Mesenteric fat pad (tissue), 1 donor: Measurements from ENCODE around the gene PBRM1. TPM values are rescaled to one million over a fixed set of nuclear protein-coding genes. Genes with fewer than 3 reads are reported as not detected.
A peak's percentile ranks its signal among the peaks of the same experiment; 100 is the strongest.
"Not testable (repeated sequence)": the region's sequence is repeated elsewhere in the genome, so short reads cannot be mapped to it uniquely, and the experiment has no call there.

Experiments used
- DNase-seq: peaks from one replicate; pipeline ENCODE4 v3.0.0-alpha.2; 2020; ENCODE audit warnings: low spot score
- long read RNA-seq: library from polyadenylated mRNA; unstranded; transcript quantifications from one replicate; pipeline ENCODE4 v2.0.0, GENCODE V29; 2020
- total RNA-seq: library from RNA; stranded (reverse); fragmentation: NEBNext Ultra II Directional; extraction: Animal tissue kit (Norgen Biotek cat#: 25700); gene quantifications from one replicate; pipeline ENCODE4 v1.2.1, GENCODE V29; 2021
- donor health status: DM: yes; HTN: yes; CAD: no.

The PBRM1 gene
- total RNA-seq = 94.0 TPM
- long read RNA-seq, partial matches to known transcripts = 14 of 35 reads
- long read RNA-seq, other reads (novel, unspliced or antisense) = 21 of 35 reads

DNA sequence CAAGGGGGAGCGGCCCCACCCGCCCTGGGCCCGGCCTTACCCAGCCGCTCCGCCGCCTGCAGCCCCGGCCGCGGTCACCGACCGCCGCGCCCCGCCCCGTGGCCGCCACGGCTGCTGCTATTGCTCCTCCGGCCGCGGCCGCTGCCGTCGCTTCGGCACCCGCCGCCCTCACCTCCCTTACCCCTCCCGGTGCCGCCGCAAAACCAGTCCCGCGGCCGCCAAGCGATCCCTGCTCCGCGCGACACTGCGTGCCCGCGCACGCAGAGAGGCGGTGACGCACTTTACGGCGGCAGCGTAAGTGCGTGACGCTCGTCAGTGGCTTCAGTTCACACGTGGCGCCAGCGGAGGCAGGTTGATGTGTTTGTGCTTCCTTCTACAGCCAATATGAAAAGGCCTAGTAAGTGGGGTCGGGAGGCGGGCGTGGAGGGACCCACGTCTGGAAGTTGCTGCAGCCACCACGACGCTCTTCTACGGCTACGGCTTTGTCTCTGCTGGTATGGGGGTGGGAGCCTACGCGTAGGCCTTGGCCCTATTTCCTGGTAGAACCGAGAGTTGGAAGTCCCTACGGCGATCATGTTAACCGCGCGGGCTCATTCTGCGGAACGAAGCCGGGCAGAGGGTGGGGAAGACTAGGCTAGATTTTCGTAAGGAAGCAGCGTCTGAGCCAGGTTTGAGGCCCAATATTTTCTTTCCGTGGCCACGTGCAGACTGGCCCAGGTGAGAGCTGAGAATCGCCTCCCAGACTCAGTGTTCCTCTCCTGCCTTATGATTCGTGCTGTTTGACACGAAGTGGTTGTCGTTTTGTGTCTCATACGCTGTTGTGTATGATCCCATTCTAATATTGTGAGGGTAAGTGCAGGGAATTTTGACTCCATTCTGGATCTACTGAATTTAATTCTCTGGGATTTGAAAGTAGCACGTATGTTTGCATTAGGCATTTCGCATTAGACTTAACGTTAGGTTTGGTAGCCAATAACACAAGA lies at the start of gene PBRM1, which contains the start of gene GNL3:
Gene PBRM1, minus strand, starts transcription at position 205 of the 983 bp plus-strand sequence.
Gene GNL3, plus strand, starts transcription at position 324 of the 983 bp plus-strand sequence. Its CDS starts 61 bp downstream, at position 385.
- DNase-seq = peak; percentile 97

DNA sequence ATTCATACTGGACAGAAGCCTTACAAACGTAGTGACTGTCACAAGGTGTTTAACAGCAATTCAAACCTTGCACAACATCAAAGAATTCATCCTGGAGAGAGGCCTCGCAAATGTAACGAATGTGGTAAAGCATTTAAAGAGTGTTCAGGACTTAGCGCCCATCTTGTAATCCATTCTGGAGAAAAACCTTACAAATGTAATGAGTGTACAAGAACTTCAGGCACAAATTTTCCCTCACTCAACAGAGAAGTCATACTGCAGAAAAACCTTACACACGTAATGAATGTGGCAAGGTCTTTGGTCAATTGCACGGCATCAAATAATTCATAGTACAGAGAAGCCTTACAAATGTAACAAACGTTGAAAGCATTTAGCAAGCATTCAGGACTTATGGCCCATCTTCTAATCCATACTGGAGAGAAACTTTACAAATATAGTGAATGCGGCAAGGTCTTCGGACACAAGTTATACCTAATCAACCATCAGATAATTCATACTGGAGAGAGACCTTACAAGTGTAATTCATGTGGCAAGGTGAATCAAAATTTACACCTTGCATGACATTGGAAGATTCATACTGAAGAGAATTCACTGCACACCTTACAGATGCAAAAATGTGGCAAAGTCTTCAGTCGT lies 47.7 kb upstream of the PBRM1 start:
- DNase-seq = no peak

DNA sequence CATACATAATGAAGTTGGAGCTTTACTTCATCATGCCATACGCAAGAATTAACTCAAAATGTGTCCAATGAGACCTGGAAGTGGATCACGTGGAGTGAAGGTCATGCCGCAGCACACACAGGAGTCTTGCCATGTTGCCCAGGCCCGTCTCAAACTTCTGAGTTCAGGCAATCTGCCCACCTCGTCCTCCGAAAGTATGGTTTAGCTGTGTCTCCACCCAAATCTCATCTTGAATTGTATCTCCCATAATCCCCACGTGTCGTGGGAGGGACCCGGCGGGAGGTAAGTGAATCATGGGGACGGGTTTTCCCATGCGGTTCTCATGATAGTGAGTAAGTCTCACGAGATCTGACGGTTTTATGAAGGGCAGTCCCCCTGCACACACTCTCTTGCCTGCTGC lies 45.9 kb upstream of the PBRM1 start:
- no peak for DNase-seq

DNA sequence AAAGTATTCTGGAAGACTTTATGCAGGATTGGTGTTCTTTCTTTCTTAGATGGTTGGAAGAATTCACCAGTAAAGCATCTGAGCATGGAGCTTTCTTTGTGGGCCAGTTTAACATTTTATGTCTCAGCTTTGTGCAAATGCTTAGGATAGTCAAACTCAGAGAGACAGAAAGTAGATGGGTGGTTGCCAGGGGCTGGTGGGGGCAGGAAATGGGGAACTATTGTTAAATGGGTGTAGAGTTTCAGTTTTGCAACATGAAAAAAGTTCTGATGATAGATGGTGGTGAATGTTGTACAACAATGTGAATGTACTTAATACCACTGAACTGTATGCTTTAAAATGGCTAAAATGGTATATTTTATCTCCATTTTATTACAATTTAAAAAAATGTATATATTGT lies 45.0 kb upstream of the PBRM1 start:
- DNase-seq = no peak

DNA sequence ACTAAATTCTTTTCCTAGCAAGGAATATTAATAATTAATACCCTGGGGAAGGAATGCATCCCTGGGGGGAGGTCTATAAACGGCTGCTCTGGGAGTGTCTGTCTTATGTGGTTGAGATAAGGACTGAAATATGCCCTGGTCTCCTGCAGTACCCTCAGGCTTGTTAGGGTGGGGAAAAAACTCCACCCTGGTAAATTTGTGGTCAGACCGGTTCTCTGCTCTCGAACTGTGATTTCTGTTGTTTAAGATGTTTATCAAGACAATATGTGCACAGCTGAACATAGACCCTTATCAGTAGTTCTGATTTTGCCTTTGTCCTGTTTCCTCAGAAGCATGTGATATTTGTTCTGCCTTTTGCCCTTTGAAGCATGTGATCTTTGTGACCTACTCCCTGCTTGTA lies 43.0 kb upstream of the PBRM1 start:
- not testable (repeated sequence) for DNase-seq

DNA sequence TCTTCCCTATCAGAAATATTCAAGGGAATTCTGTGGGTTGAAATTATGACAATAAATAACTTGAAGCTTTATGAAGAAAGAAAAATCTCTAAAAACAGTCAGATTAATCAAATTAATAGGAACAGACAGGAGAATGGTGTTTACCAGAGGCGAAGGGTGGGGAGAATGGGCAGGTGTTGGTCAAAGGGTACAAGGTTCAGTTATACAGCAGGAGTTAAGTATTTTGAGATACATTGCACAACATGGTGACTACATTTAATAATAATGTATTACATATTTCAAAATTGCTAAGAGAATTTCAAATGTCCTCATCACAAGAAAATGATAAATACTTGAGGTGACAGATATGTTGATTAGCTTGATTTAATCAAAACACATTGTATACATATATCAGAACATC lies 38.8 kb upstream of the PBRM1 start:
- DNase-seq = no peak

DNA sequence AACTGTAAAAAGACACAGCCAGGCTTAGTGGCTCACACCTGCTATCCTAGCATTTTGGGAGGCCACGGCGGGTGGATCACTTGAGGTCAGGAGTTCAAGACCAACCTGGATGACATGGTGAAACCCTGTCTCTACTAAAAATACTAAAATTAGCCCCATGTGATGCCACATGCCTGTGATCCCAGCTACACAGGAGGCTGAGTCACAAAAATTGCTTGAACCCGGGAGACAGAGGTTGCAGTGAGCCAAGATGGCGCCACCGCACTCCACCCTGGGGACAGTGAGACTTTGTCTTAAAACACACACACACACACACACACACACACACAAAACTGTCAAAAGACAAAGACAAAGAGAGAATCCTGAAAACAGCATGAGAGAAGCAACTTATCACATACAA lies 38.2 kb upstream of the PBRM1 start:
- DNase-seq = no peak

DNA sequence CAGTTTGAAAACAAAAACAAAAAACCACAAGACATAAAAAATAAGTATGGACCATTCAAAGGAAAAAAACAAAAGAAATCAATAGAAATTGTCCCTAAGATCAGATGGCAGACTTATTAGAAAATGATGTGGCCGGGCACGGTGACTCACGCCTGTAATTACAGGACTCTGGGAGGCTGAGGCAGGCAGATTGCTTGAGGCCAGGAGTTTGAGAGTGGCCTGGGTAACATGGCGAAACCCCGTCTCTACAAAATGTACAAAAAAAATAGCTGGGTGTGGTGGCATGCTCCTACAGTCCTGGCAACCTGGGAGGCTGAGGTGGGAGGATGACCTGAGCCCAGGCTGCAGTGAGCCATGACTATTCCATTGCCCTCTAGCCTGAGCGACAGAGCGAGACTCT lies 36.8 kb upstream of the PBRM1 start:
- no peak for DNase-seq

DNA sequence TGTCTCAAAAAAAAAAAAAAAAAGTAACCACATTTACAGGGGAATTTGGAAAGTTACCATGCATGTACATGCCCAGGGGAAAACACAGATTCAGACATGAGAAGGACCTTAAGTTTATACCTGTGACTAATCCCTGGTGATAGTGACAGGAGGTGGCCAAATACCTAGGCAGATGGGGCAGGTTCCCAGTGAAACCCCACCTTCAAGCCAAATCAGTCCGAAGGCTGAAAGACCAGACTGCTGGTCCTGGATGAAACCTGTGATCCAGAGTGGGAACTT lies 36.0 kb upstream of the PBRM1 start:
- DNase-seq = no peak

DNA sequence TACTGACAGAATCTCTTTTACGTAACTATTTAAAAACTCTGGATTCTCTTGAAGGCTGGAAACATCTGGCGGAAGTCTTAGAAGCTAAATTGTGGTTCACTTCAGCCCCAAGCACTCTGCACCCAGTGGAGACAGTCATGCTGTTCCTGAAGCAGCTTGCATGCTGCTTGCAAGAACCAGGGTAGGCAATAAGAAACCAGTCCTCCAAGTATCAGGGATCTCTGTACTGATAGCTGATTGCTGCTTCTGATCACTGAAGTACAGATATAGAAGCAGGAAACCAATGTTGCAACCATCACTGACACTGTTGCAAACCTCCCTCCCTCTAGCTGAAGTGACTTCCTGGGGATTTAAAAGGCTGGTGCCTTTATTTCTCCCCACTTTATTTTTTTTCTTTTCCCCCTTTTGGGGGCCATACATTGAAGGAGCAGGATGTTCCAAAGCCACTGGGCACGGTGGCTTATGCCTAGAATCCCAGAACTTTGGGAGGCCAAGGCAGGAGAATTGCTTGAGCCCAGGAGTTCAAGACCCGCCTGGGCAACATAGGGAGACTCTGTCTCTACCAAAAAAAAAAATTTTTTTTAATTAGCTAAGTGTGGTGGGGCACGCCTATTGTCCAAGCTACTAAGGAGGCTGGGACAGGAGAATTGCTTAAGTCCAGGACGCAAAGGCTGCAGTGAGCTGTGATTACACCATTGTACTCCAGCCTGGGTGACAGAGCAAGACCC lies 35.5 kb upstream of the PBRM1 start:
- no peak for DNase-seq

DNA sequence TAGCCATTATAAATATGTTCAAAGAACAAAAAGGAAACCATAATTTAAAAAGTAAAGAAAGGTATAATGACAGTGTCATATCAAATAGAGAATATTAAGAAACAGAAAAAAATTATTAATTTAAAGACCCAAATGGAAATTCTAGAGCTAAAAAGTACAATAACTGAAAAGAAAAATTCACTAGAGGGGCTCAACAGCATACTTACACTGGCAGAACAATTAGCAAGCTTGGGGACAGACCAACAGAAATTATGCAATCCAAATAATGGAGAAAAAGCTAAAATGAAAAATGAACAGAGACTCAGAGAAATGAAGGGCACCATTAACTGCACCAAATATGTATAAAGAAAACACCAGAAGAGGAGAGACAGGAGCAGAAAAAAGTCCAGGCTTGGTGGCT lies 33.9 kb upstream of the PBRM1 start:
- no peak for DNase-seq

DNA sequence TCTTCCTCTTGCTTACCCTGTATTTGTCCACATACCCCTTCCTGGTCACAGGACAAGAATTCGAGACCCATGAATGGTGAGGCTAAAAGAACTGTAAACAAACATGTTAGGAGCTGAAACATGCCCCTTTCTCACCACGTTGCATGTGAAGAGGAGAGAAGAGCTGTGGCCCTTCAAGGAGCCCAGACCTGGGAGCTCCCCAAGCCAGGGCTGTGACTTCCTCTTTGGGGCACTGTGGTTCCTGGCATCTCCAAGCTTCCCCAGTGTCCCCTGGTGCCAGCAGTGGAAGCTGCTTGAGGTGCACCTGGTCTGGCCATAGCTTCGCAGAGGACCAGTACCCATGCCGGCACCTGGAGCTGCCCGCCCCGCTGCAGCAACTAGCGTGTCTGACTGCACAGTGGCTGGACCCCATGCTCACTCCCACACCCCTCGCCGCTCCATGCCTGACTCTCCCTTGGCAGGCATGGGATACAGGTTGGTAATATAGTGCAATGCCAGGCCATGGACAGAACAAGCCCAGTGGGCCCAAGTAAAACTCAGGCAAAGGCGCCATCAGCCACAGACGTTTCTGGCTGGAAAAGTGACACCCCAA lies 30.1 kb upstream of the PBRM1 start:
- peak; percentile 85 for DNase-seq

DNA sequence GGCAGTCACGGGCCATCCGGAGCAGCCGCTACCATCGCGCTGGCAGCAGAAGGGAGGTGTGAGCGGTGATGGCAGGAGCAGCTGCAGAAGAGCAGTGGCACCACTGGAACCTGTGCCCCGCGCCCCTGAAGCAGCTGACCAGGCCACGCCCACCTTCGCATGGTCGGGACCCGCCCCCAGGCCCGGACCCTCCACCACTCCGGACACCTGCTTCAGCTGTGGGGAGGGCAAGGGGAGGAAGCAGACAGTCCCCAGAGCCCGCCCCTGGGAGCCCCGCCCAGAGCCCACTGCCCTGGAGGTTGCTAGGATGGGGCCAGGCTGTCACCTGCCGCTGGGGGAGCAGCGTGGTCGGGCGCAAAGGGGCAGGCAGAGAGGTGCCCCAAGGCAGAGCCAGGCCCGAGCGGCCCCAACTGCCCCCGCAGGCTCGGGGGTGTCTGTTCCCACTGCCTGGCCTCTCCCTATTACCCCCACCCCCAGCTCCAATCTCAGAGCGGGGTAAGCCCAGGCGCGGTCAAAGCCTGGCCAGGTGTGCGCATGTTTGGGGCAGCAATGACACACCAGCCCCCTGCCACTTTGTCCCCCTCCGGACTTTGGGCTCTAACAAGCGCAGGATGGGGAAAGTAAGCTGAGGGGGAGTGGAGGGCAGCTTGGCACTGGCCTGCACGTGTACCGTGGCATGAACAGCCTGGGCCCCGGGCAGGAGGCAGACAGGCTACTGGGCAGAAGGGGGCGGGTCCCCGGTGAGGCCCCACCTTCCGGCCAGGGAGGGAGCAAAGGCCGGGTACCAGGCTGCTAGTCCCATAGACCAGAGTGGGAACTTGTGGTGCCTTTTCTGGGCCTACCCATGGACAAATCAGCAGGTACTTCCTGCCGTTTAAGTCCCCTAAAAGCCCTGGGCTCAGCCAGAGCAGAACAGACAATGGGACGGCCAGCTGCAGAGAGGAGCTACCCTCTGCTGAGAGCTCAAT lies 28.9 kb upstream of the PBRM1 start:
- DNase-seq = peak; percentile 77

DNA sequence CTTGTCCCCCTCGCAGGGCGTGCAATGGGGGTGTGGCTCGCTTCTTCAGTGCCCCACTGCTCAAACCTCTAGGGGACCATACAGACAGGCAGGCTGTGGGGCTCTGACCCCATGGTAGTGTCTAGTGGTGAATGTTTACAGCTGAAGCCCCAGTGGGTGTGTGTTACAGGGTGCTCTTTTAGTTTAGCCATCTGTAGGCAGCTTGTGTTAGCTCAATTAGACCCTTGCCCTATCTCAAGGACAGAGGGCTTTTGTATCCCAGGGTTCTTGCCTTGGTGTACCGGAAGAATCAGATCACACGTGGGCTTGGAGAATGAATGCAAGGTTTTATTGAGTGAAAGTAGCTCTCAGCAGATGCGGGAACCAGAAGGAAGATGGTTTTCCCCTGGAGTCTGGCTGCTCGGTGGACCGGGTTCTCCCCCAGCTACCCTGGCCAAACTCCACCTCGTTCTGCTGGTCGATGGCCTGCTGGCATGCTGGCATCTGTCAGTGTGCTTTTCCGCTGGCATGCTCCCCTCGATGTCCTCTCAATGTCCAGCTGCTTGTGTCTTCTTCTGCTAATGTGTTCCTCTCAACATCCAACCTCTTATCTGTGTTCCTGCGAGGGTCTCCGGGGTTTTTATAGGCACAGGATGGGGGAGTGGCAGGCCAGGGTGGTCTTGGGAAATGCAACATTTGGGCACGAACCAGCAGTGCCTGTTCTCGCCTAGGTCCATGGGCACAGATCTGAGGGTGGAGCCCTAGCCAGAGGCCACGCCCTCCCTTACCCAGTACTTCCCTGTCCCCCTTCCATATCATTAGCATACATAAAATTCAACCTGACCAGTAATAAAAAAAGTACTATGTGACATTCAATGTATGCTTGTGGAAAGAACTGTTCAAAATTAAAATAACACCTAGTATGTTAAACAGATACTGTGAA lies 26.8 kb upstream of the PBRM1 start:
- DNase-seq = peak; percentile 74

DNA sequence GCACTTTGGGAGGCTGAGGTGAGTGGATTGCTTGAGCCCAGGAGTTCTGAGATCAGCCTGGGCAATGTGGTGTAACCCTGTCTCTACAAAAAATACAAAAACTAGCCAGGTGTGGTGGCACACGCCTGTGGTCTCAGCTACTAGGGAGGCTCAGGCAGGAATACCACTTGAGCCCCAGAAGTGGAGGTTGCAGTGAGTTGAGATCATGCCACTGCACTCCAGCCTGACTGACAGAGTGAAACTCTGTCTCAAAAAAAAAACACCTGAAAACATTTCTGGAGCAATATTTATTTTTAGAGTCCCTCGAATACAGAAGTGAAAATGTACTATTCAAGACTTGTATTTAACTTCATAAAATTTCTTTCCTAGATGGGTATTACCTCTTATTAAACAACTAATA lies 24.8 kb upstream of the PBRM1 start:
- no peak for DNase-seq

DNA sequence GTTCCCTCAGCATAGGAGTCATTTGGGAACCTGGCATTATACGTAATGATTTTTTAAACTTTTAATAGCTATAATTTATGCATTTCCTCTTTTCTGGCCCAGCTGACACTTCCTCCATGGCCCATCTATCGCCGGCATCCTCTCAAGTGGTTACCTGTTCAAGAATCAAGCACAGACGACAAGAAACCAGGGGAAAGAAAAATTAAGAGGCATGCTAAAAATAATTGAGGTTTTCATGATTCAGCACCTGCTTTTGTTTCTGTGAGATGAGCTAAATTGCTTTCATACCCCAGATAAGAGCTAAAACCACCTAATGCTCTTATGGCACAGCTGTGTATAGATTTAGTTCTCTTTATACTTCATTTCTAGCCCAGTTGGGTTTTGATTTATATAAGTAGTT lies 21.9 kb upstream of the PBRM1 start:
- DNase-seq = no peak

DNA sequence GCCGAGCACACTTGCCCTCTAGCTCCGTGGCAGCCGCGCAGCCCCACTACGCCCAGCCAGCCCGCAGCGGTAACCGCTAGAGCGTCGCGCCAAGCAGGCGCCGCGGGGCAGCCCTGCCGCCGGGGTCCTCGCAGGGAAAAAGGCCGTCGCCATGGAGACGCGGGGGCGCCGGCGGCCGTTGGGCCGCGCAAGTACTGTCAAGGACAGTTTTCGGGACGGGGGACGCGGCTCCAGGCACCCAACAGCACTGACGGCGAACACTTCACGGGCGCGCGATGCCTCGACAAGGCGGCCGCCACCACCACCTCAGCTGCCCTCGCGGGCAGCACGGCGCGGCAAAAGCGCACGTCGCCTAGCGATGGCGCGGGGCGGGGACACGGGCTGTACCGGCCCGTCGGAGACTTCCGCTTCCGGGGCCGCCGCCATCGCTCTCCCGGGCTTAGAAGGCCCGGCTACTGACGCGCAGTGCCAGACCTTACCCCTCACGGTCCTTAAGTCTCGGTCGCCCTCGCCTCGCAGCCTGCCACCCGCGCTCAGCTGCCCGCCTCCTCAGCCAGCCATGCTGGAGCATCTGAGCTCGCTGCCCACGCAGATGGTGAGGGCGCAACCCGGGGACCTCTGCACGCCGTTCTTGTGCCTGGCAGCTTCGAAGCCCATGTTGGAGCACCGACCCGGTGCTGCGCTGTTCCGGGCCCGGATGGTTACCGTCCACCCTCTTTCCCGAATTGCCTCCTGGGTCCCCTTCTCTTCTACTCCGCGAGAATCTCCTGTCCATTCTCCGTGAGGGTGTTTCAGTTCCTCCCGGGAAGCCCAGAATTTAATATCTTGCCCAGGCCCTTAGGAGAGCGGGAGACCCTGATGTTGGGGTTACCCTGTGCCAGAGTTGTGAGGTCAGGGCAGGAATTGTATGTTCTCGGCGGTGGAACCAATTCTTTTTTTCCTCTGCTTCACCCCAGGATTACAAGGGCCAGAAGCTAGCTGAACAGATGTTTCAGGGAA lies 20.3 kb upstream of the PBRM1 start, which contains the start of the genes GLT8D1 and SPCS1:
Gene GLT8D1, minus strand, starts transcription at position 104 of the 999 bp plus-strand sequence. CDS start 5,331 bp downstream, outside the sequence.
Gene SPCS1, plus strand, starts transcription at position 419 of the 999 bp plus-strand sequence. Its CDS starts 141 bp downstream, at position 560.
- DNase-seq = peak; percentile 96

DNA sequence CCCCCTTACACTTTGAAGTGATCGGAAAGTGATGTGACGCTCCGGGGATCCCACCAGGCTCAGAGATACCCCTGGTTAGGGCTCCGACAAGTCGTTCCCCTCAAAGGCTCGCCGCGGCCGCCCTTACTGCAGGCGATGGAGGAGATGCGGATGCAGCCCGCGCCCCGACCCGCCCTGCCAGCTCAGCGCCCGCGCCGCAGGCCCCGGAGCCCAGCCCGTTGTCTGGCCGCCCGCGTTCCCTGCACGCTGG lies 19.6 kb upstream of the PBRM1 start:
- no peak for DNase-seq
